CD4-positive, alpha-beta T cell treated with Interleukin-4 for 1 hour (primary cell): Measurements from ENCODE around the gene CHST7.

Source experiments
- DNase-seq, 2 donors: peaks; one replicate each; pipeline ENCODE4 v3.0.0-alpha.2; 2020 to 2022

The CHST7 gene

GRCh38 chrX:46573892-46574773 is 568 bp downstream of the CHST7 start:
- DNase-seq = peak; percentile 74 to 78

- peak in 1 of 2 donors; percentile 39 for DNase-seq
Measured at GRCh38 chrX:46574774-46575381, 1.3 kb downstream of the CHST7 start.

GRCh38 chrX:46575586-46575985 is 2.0 kb downstream of the CHST7 start:
- DNase-seq = no peak

- no peak for DNase-seq
Measured at GRCh38 chrX:46575991-46576392, 2.4 kb downstream of the CHST7 start.

GRCh38 chrX:46576458-46576857 is 2.9 kb downstream of the CHST7 start:
- no peak for DNase-seq

GRCh38 chrX:46577221-46578005 is 3.8 kb downstream of the CHST7 start:
- DNase-seq = no peak

GRCh38 chrX:46579250-46579649 is 5.7 kb downstream of the CHST7 start:
- DNase-seq = no peak

- DNase-seq = no peak
Measured at GRCh38 chrX:46580613-46581012, 7.0 kb downstream of the CHST7 start.

- no peak for DNase-seq
Measured at GRCh38 chrX:46582325-46582724, 8.8 kb downstream of the CHST7 start.

- no peak for DNase-seq
Measured at GRCh38 chrX:46582966-46583365, 9.4 kb downstream of the CHST7 start.

GRCh38 chrX:46584736-46585135 is 11.2 kb downstream of the CHST7 start:
- DNase-seq = no peak

- DNase-seq = no peak
Measured at GRCh38 chrX:46587158-46587557, 13.6 kb downstream of the CHST7 start.

- DNase-seq = no peak
Measured at GRCh38 chrX:46587753-46588171, 14.2 kb downstream of the CHST7 start.

GRCh38 chrX:46588263-46588662 is 14.7 kb downstream of the CHST7 start:
- DNase-seq = peak in 1 of 2 donors; percentile 44

- DNase-seq = no peak
Measured at GRCh38 chrX:46589977-46590723, 16.6 kb downstream of the CHST7 start.

GRCh38 chrX:46595084-46595483 is 21.5 kb downstream of the CHST7 start:
- no peak for DNase-seq

- DNase-seq = no peak
Measured at GRCh38 chrX:46597208-46597607, 23.6 kb downstream of the CHST7 start.

- no peak for DNase-seq
Measured at GRCh38 chrX:46597771-46598170, 24.2 kb downstream of the CHST7 start.

GRCh38 chrX:46599051-46599560 is 25.5 kb downstream of the CHST7 start:
- no peak for DNase-seq

- DNase-seq = no peak
Measured at GRCh38 chrX:46601283-46601682, 27.7 kb downstream of the CHST7 start.

- no peak for DNase-seq
Measured at GRCh38 chrX:46602468-46603102, 29.0 kb downstream of the CHST7 start.

- DNase-seq = no peak
Measured at GRCh38 chrX:46607916-46608315, 34.4 kb downstream of the CHST7 start.
